NCI-H1930 (cell line): ENCODE results near the gene GTF2E1.

ENCODE experiments used
- DNase-seq, 2 experiments: peaks; one replicate each; lab custom pipeline; 2025; lab: John Stamatoyannopoulos, UW

GTF2E1 gene

DNA sequence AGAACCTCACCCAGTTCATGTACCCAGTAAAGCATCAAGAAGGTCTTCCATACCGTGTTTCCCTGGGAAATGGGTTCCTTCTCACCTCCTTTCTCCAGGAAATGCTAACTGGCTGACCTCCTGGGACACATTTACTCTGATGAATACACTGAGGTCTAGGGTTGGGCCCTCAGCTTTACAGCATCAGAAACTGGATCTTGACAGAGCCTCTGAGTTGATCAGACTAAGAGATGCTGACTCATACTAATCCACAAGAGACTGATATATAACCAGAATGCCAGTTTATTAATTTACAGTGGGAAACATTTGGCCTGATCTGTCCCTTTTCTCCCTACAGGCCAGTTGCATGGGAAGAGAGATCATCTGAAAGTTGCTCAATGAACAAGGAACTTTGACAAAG is 55.8 kb downstream of the GTF2E1 start:
- DNase-seq = no peak

DNA sequence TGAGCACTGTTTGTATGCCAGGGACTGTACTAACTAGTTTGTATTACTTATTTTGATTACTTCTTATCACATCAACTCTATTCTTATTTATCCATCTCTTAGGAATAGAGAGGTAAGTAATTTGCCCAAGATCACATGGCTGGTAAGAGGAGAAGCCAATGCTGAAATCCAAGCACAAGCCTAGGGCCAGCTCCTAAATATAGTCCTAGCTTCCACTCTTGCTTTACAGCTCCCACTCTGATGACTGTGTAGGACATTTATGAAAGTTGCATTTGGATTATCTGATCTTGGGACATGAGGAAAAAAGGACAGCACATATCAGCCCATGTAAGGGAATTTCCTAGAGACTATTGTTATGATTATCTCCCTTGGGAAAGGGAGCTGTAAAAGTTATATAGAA is 58.1 kb downstream of the GTF2E1 start:
- no peak for DNase-seq

DNA sequence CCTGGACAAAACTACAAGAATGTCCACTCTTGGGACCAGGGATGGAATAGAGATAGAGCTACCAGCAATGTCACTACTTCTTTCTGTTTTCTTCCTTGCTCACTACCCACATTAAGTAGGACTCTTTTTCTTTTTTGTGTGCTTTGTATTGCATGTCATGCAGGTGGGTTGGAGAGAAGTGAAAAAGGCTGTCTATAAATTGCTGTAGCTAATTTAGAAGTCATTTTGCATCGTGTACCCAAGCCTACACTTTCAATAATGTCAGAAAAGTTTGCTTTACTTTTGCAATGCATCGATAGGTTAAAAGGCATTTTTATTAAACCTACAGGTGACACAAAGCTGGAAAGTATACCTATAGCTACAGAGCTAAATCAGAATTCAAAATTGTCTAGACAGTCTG is 58.9 kb downstream of the GTF2E1 start:
- no peak for DNase-seq

DNA sequence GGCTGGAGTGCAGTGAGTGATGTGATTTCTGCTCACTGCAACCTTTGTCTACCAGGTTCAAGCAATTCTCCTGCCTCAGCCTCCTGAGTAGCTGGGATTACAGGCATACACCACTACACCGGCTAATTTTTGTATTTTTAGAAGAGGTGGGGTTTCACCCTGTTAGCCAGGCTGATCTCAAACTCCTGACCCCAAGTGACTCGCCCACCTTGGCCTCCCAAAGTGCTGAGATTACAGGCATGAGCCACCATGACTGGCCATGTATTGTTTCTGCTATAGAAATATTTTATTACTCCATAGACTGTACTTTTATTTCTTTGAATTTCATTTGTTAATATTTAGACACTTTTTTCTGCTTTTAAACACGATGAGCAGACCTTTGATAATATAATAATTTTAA is 60.4 kb downstream of the GTF2E1 start:
- DNase-seq = no peak

DNA sequence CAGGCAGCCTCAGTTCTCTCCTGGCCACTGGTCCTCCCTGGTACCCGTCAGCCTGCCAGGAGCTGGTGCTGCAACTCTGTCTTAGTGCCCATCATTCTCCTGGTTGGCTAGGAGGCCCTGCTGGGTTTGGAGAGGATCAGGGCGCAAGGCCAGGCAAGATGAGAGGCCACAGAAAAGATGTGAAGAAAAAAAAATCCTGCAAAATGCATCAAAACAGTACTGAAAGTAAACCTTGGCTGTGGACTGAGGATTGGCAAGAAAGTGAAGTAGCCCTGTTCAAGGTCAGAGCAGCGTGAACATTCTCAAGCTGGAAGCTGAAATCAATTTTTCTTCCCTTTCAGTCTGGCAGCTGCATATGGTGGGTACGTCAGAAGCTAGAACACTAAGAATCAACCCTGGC is 74.2 kb downstream of the GTF2E1 start:
- DNase-seq = no peak

DNA sequence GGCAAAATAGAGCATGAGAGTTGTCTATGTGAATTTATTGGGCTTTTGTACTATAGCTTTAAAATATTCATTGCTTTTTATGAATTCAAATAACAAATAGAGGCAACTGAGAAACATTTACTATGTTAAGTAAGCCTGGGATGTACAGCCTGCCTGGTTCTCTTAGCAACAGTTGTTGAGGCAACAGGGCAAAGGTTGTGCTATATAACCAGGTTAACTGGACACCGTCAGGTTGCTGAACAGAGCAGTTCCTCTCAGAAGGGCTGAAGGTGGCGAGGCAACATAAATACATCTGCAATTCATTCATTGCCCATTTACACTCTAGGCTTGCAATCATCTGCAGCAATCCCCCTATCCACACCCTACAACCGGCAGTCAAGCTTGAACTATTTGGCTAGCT is 78.2 kb downstream of the GTF2E1 start:
- no peak for DNase-seq

DNA sequence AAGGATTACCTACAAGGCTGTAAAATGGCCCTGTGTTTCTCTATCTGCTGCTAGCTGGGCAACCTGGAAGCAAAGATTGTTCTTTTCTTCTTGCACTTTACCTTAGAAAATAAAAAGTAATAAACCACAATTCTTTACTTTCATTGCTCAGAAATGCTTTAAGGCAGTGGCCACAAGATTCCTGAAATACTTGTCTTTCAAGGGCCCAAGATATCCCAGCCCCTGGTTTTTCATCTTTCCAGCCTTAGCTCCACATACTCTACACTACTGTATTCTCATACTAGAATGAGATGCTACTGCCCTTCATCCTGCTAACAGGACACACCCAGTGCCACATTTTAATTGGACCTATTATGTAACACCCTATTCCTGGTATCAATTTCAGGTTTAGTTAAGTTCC is 78.9 kb downstream of the GTF2E1 start:
- DNase-seq = no peak

DNA sequence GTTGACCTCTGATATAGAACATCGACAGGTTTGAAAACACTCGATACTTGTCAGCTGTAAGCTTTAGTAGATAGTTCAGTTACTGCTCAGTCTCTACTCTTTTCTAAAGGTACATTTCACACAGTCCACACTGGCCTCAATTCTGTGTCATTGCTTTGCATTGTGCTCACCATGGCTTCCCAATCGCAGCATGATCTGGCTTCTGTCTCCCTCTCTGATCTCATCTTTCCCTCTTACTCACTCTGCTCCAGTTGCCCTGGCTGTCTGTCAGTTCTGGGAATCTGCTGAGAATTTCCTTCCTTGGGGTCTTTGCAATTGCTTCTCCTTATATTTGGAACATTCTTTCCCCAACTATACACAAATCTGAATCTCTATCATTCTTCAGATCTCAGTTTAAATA is 80.6 kb downstream of the GTF2E1 start:
- DNase-seq = no peak

DNA sequence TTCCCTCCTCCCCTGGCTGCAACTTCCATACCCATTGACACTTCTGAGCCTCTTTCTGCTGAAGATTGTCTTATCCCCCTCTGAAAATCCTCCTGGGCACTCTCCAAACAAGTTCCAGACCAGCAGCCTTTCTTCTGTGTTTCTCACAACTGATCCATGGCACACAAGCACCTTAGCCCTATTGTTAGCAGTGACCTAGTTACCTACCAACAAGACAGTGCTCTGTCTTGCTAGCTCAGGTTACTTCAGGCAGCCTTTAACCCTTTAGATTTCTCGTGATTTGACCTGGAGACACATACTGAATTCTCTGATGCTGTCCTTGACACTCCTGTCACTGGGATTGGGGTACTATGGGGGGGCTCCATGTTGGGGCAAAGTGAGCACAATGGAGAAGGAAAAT is 82.1 kb downstream of the GTF2E1 start:
- DNase-seq = no peak

DNA sequence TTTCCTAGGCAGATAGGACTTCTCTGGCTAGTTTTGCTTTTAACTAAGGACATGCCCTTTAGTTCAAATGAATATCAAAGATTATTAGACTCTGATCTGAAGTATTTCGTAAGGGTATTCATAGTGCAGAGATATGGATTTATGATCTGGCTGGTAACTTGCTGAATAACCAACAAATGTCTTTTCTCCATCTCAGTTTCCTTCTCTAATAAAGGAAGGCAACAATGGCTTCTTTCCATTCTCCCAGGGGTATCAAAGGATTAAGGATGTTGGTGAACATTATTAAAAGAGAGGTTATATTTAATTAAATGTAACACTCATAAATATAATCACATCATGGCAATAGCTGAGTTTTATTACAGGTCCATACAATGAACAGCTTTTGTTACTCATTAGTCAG is 86.3 kb downstream of the GTF2E1 start:
- no peak for DNase-seq

DNA sequence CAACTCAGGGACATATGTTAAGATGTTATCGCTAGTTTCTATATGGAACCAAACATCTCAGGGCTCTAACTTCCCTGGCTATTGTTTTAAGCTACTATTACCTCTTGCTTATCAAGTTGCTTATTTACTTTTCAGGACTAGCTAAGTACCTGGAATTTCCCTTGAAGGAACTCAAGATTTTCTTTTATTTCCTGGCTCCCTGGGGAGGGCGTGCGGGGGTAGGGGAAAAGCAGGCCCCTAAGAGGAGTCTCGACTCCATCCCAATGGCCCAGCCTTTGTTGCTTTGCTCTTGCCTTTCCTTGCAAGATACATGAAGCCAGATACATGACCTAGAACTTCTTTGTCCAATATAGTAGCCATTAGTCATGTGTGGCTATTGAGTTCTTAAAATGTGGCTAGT is 88.5 kb downstream of the GTF2E1 start:
- no peak for DNase-seq
